Tibial nerve (tissue), 4 donors: ENCODE measurements around the gene CELA2B.

ENCODE experiments used
- CTCF ChIP-seq, 5 experiments: fragments of 200-600 bp in 3 of 5; fragments of 450-650 bp in 2 of 5; sonication (generic) in 3 of 5; IDR thresholded peaks; one replicate each; pipeline ENCODE4 v1.5.1; 2016 to 2019; ENCODE audit warnings: antibody characterized with exemption in 5 of 5, mild to moderate bottlenecking in 3 of 5, moderate library complexity in 2 of 5
- EP300 ChIP-seq, 2 donors: sonication (generic); formaldehyde crosslinking; IDR thresholded peaks; one replicate each; pipeline ENCODE4 v1.6.1; 2017; ENCODE audit warnings: antibody characterized with exemption in 2 of 2, mild to moderate bottlenecking in 1 of 2
- POLR2A ChIP-seq, 2 donors: fragments of 450-650 bp; IDR thresholded peaks; one replicate each; pipeline ENCODE4 v1.6.1; 2017; ENCODE audit warnings: antibody characterized with exemption in 2 of 2, mild to moderate bottlenecking in 2 of 2, moderate library complexity in 2 of 2

DNA sequence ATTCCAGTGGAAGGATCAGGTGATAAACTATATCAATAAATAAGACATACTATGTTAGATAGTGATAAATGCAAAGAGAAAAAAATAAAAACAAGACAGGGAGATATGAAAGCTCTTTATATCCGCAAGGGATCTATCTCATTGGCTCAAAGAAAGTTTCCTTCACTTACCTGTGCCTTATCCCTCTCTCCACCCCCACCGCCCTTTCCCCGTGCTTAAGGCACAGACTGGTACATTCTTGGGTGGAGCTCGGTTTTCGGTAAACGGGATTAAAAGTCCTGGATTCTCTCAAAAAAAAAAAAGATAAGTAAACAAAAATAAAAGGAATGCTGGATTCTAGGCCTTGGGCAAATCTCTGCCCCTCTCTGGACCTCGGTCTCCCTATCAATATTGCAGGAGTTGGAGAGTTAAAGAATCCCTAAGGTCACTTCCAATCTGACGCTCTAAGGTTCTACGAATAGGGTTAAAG lies 50.2 kb downstream of the CELA2B start:
- TF ChIP-seq CTCF (IDR thresholded peaks at IDR 0.05): no peak
- TF ChIP-seq POLR2A (IDR thresholded peaks at IDR 0.05): no peak
- no peak for TF ChIP-seq EP300 (IDR thresholded peaks at IDR 0.05)
